H1 (cell line): ENCODE measurements around the gene KLHL5. TPM values are rescaled to one million over a fixed set of nuclear protein-coding genes. Genes with fewer than 3 reads are reported as not detected.

Experiments
- EGR1 ChIP-seq: IDR thresholded peaks from 2 replicates; pipeline ENCODE4 v1.6.1; 2011; ENCODE audit warnings: low read depth, low read length, borderline replicate concordance
- GABPA ChIP-seq: IDR thresholded peaks from 2 replicates; pipeline ENCODE4 v1.6.1; 2011; ENCODE audit warnings: mild to moderate bottlenecking, low read length, moderate library complexity, borderline replicate concordance; ENCODE audit not compliant: insufficient read depth
- GTF2F1 ChIP-seq: IDR thresholded peaks from 2 replicates; pipeline ENCODE4 v1.6.1; 2012; ENCODE audit warnings: low read depth, low read length, improper control_type of control experiment, borderline replicate concordance
- polyA plus RNA-seq, 7 experiments: library from polyadenylated mRNA; depleted of rRNA in 3 of 7; stranded (reverse) in 5 of 7; unstranded in 2 of 7; fragments of >200 nt in 5 of 7; fragments of 200-250 nt in 2 of 7; gene quantifications; 1 replicate in 5 of 7; 2 replicates in 1 of 7; 4 replicates in 1 of 7; pipeline versions ENCODE4 v1.2.1 to v1.2.3, GENCODE V29; 2011 to 2013; ENCODE audit warnings: missing spikeins in 2 of 7, mixed read lengths in 2 of 7
- total RNA-seq: library from RNA; stranded (reverse); fragmentation: NEBNext Ultra II Directional; extraction: Animal tissue kit (Norgen Biotek cat#: 25700); gene quantifications from 2 replicates; pipeline ENCODE4 v1.2.1, GENCODE V29; 2021
- TF ChIP-seq, protein P1 (sequence below): fragments of 300-600 bp; sonication (generic); IDR thresholded peaks from 2 replicates; pipeline ENCODE4 v1.7.1; 2012; ENCODE audit warnings: low read length, moderate library complexity, mild to moderate bottlenecking, inconsistent platforms; ENCODE audit not compliant: insufficient replicate concordance
- TF ChIP-seq, protein P2 (sequence below): IDR thresholded peaks from 2 replicates; pipeline ENCODE4 v1.6.1; 2011; ENCODE audit warnings: low read depth, mild to moderate bottlenecking, low read length; ENCODE audit not compliant: insufficient read depth

KLHL5 gene
- total and polyA plus RNA-seq, 2 of the 8 experiments (the other 6 are each of a cell fraction or from before 2014, with no cell fraction given): 13.0 to 23.6 TPM

DNA sequence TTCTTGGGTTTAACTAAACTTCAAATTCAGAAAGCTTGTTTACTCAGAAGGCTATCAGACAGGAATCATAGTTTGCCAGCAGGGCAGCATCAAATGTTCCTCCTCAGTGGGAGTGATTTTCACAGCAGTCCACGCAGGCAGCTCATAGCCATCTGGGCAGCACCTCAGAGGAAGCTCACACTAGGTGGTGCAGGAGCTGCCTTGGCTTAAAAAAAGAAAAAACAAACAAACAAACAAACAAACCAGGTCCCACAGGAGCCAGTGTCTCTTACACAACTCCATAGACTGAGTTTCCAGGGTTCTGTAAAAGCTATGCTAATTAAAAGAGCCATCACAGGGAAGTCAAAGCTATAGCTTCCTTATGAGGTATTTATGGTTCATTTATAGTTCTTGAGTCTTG, 10.5 kb upstream of the KLHL5 start (continued):
- TF ChIP-seq, protein P1, sequence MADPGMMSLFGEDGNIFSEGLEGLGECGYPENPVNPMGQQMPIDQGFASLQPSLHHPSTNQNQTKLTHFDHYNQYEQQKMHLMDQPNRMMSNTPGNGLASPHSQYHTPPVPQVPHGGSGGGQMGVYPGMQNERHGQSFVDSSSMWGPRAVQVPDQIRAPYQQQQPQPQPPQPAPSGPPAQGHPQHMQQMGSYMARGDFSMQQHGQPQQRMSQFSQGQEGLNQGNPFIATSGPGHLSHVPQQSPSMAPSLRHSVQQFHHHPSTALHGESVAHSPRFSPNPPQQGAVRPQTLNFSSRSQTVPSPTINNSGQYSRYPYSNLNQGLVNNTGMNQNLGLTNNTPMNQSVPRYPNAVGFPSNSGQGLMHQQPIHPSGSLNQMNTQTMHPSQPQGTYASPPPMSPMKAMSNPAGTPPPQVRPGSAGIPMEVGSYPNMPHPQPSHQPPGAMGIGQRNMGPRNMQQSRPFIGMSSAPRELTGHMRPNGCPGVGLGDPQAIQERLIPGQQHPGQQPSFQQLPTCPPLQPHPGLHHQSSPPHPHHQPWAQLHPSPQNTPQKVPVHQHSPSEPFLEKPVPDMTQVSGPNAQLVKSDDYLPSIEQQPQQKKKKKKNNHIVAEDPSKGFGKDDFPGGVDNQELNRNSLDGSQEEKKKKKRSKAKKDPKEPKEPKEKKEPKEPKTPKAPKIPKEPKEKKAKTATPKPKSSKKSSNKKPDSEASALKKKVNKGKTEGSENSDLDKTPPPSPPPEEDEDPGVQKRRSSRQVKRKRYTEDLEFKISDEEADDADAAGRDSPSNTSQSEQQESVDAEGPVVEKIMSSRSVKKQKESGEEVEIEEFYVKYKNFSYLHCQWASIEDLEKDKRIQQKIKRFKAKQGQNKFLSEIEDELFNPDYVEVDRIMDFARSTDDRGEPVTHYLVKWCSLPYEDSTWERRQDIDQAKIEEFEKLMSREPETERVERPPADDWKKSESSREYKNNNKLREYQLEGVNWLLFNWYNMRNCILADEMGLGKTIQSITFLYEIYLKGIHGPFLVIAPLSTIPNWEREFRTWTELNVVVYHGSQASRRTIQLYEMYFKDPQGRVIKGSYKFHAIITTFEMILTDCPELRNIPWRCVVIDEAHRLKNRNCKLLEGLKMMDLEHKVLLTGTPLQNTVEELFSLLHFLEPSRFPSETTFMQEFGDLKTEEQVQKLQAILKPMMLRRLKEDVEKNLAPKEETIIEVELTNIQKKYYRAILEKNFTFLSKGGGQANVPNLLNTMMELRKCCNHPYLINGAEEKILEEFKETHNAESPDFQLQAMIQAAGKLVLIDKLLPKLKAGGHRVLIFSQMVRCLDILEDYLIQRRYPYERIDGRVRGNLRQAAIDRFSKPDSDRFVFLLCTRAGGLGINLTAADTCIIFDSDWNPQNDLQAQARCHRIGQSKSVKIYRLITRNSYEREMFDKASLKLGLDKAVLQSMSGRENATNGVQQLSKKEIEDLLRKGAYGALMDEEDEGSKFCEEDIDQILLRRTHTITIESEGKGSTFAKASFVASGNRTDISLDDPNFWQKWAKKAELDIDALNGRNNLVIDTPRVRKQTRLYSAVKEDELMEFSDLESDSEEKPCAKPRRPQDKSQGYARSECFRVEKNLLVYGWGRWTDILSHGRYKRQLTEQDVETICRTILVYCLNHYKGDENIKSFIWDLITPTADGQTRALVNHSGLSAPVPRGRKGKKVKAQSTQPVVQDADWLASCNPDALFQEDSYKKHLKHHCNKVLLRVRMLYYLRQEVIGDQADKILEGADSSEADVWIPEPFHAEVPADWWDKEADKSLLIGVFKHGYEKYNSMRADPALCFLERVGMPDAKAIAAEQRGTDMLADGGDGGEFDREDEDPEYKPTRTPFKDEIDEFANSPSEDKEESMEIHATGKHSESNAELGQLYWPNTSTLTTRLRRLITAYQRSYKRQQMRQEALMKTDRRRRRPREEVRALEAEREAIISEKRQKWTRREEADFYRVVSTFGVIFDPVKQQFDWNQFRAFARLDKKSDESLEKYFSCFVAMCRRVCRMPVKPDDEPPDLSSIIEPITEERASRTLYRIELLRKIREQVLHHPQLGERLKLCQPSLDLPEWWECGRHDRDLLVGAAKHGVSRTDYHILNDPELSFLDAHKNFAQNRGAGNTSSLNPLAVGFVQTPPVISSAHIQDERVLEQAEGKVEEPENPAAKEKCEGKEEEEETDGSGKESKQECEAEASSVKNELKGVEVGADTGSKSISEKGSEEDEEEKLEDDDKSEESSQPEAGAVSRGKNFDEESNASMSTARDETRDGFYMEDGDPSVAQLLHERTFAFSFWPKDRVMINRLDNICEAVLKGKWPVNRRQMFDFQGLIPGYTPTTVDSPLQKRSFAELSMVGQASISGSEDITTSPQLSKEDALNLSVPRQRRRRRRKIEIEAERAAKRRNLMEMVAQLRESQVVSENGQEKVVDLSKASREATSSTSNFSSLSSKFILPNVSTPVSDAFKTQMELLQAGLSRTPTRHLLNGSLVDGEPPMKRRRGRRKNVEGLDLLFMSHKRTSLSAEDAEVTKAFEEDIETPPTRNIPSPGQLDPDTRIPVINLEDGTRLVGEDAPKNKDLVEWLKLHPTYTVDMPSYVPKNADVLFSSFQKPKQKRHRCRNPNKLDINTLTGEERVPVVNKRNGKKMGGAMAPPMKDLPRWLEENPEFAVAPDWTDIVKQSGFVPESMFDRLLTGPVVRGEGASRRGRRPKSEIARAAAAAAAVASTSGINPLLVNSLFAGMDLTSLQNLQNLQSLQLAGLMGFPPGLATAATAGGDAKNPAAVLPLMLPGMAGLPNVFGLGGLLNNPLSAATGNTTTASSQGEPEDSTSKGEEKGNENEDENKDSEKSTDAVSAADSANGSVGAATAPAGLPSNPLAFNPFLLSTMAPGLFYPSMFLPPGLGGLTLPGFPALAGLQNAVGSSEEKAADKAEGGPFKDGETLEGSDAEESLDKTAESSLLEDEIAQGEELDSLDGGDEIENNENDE: no peak
- TF ChIP-seq GABPA (no peak), GTF2F1 (no peak), EGR1 (no peak)
- TF ChIP-seq, protein P2, sequence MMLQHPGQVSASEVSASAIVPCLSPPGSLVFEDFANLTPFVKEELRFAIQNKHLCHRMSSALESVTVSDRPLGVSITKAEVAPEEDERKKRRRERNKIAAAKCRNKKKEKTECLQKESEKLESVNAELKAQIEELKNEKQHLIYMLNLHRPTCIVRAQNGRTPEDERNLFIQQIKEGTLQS: no peak
